PFSK-1 (cell line): ENCODE results near the gene CYTH3.

ENCODE experiments used
- POLR2AphosphoS5 ChIP-seq: IDR thresholded peaks from 2 replicates; pipeline ENCODE4 v1.6.1; 2012; ENCODE audit warnings: low read depth, mild to moderate bottlenecking, control low read depth, low read length, moderate library complexity
- SIN3A ChIP-seq: IDR thresholded peaks from 2 replicates; pipeline ENCODE4 v1.6.1; 2012; ENCODE audit warnings: mild to moderate bottlenecking, low read length, moderate library complexity, borderline replicate concordance; ENCODE audit not compliant: insufficient read depth
- TAF1 ChIP-seq: IDR thresholded peaks from 2 replicates; pipeline ENCODE4 v1.6.1; 2012; ENCODE audit warnings: low read length, control low read depth, borderline replicate concordance; ENCODE audit not compliant: insufficient read depth
- TF ChIP-seq, protein P1 (sequence below), 2 experiments: IDR thresholded peaks; 2 replicates each; pipeline versions ENCODE4 v1.6.1 to v1.8.0; 2011 to 2012; ENCODE audit warnings: low read depth in 2 of 2, low read length in 2 of 2, control low read depth in 1 of 2, inconsistent platforms in 1 of 2, mild to moderate bottlenecking in 1 of 2, moderate library complexity in 1 of 2; ENCODE audit not compliant: insufficient read depth in 1 of 2

DNA sequence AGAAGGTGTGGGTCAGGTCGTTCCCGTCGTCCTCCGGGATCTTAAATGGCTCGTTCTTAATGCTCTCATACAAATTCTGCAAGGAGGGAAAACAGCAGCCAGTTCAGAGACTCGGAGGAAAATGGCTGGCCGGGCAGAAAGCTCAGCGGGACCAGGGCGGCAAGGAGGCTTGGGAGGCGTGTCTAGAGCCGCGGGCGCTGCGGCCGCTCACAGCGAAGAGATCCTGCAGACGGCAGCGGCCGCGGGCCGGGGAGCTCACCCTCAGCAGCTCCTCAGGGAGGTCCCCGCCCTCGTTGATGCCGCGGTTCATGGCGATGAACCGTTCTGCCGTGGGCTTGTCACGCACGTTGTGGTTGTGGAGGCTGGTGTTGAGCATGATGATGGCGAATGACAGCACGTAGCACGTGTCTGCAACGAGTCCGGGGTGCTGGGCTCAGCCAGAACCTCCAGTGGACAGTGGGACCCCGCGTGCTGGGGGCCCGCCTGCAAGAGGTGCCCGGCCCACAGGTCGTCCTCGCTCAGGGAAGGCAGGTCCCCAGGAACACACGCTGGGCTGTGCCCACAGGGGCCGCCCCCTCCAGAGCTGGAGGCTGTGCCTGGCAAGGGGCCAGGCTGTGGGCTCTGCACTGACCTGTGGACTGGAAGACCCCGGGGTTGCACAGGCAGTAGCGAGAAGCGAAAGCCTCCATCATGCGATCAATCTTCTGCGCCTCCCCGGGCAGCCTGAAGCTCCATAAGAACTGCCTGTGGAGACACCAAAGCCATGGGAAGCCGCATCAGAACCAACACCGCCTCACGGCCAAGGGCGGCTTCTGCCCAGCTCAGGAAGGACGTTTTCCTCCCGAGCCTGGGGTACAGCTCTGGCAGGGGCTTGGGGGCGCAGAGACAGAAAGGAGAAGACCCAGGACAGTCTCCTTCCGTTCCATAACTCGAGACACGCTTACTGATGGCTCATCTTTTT is 101.6 kb downstream of the CYTH3 start:
- TF ChIP-seq POLR2AphosphoS5 (no peak), TAF1 (no peak), SIN3A (no peak)
- TF ChIP-seq, protein P1, sequence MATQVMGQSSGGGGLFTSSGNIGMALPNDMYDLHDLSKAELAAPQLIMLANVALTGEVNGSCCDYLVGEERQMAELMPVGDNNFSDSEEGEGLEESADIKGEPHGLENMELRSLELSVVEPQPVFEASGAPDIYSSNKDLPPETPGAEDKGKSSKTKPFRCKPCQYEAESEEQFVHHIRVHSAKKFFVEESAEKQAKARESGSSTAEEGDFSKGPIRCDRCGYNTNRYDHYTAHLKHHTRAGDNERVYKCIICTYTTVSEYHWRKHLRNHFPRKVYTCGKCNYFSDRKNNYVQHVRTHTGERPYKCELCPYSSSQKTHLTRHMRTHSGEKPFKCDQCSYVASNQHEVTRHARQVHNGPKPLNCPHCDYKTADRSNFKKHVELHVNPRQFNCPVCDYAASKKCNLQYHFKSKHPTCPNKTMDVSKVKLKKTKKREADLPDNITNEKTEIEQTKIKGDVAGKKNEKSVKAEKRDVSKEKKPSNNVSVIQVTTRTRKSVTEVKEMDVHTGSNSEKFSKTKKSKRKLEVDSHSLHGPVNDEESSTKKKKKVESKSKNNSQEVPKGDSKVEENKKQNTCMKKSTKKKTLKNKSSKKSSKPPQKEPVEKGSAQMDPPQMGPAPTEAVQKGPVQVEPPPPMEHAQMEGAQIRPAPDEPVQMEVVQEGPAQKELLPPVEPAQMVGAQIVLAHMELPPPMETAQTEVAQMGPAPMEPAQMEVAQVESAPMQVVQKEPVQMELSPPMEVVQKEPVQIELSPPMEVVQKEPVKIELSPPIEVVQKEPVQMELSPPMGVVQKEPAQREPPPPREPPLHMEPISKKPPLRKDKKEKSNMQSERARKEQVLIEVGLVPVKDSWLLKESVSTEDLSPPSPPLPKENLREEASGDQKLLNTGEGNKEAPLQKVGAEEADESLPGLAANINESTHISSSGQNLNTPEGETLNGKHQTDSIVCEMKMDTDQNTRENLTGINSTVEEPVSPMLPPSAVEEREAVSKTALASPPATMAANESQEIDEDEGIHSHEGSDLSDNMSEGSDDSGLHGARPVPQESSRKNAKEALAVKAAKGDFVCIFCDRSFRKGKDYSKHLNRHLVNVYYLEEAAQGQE (IDR thresholded peaks at IDR 0.05; ENCODE audit: insufficient read depth in 1 of 2, low read depth in 2 of 2, low read length in 2 of 2): no peak
